Astrocyte (in vitro differentiated cells and primary cell): ENCODE measurements around the gene PRAF2.

Experiments used
- CTCF ChIP-seq: IDR thresholded peaks from 2 replicates; pipeline ENCODE4 v1.5.1; 2011; ENCODE audit warnings: low read depth, mild to moderate bottlenecking, inconsistent platforms, low read length, moderate library complexity; ENCODE audit not compliant: insufficient read depth
- EZH2 ChIP-seq: IDR thresholded peaks from 2 replicates; pipeline ENCODE4 v1.6.1; 2012; ENCODE audit warnings: mild to moderate bottlenecking, low read length, inconsistent platforms; ENCODE audit not compliant: insufficient read depth

GRCh38 chrX:49060914-49061313, 12.9 kb downstream of the PRAF2 start:
- TF ChIP-seq CTCF, result no peak
- TF ChIP-seq EZH2, result no peak
